Gastrocnemius medialis (tissue), 4 donors: ENCODE data around the gene VCAN. TPM values are rescaled to one million over a fixed set of nuclear protein-coding genes. Genes with fewer than 3 reads are reported as not detected.

ENCODE experiments used
- ATAC-seq, 2 donors: fragments of 150-250 bp; one replicate each; pipeline ENCODE4 v1.9.1; 2016
- DNase-seq, 2 donors: peaks; one replicate each; pipeline ENCODE4 v3.0.0-alpha.2; 2019
- H3K27ac ChIP-seq, 4 donors: fragments of 200-600 bp; sonication (generic); 1 replicate in 1 of 4; 2 replicates in 3 of 4; pipeline ENCODE4 v1.5.1; 2016 to 2018; ENCODE audit warnings: mild to moderate bottlenecking in 2 of 4, moderate library complexity in 1 of 4
- H3K27me3 ChIP-seq, 3 donors: fragments of 200-600 bp; sonication (generic) in 2 of 3; 1 replicate in 1 of 3; 2 replicates in 2 of 3; pipeline versions ENCODE4 v1.5.1 to v1.6.0; 2016 to 2019; ENCODE audit warnings: mild to moderate bottlenecking in 1 of 3, moderate library complexity in 1 of 3
- H3K36me3 ChIP-seq, 2 donors: fragments of 200-600 bp; sonication (generic) in 1 of 2; one replicate each; pipeline ENCODE4 v1.5.1; 2017 to 2018
- H3K4me1 ChIP-seq, 2 donors: fragments of 200-600 bp; sonication (generic) in 1 of 2; one replicate each; pipeline ENCODE4 v1.5.1; 2016 to 2017; ENCODE audit warnings: mild to moderate bottlenecking in 2 of 2
- H3K4me3 ChIP-seq, 4 donors: fragments of 200-600 bp; sonication (generic) in 3 of 4; 1 replicate in 1 of 4; 2 replicates in 3 of 4; pipeline ENCODE4 v1.5.1; 2016 to 2019; ENCODE audit warnings: mild to moderate bottlenecking in 2 of 4
- H3K9me3 ChIP-seq, 3 donors: fragments of 200-600 bp; sonication (generic) in 2 of 3; 1 replicate in 1 of 3; 2 replicates in 2 of 3; pipeline ENCODE4 v1.5.1; 2016 to 2019
- POLR2A ChIP-seq, 2 donors: fragments of 450-650 bp; IDR thresholded peaks; one replicate each; pipeline ENCODE4 v1.6.1; 2017; ENCODE audit warnings: antibody characterized with exemption in 2 of 2, mild to moderate bottlenecking in 2 of 2, moderate library complexity in 2 of 2
- in situ Hi-C, 4 donors: fragments of 200-750 bp; cut with MboI; loops; one replicate each; pipeline versions ENCODE4 v1.15.0 to v1.8.0; 2017; ENCODE audit warnings: low sequenced_read_pairs in 4 of 4
- intact Hi-C: fragments of 100-400 bp; cut with DNase I; formaldehyde crosslinking; loops from one replicate; pipeline ENCODE4 v1.15.1; 2023; ENCODE audit warnings: low total_unique reads
- total RNA-seq, 4 donors: library from RNA; depleted of rRNA; stranded (reverse); fragments of >200 nt; gene quantifications; one replicate each; pipeline versions ENCODE4 v1.1.0 to v1.2.3, GENCODE V29; 2016
- TF ChIP-seq, protein P1 (sequence below), 5 experiments: fragments of 450-650 bp in 3 of 5; fragments of 200-600 bp in 2 of 5; sonication (generic) in 2 of 5; IDR thresholded peaks in 4 of 5; conservative IDR thresholded peaks in 1 of 5; 1 replicate in 4 of 5; 2 replicates in 1 of 5; pipeline ENCODE4 v1.5.1; 2016 to 2019; ENCODE audit warnings: antibody characterized with exemption in 5 of 5, mild to moderate bottlenecking in 3 of 5, moderate library complexity in 3 of 5

Gene VCAN
- total RNA-seq, 4 donors from 2014 or later, result 5.9 to 29.9 (median 17.4) TPM

DNA sequence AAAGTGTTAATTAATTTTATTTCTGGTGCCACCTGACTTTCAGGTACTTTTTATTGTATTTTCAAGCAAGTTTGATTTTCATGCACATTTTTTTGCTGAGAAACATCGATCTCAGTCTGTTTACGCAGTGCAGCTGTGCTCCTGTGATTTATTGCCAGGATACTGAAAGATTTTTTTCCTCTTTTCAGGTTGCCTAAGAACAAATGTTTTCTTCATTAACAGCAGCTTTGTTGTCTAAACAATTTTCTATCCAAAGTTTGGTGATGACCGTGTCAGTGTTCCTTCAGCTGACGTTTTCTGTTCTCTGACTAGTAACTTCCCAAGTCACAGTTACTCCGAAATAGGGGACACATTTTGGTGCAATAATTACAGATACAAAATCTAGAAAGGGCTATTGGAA lies 78.1 kb downstream of the VCAN start:
- Histone ChIP-seq H3K9me3 (no peaks in the 10 kb centered on the region), H3K27ac (peak overlapping the region in 1 of 4 donors; percentile 5), H3K36me3 (no peaks in the 10 kb centered on the region), H3K4me1 (no peaks in the 10 kb centered on the region), H3K4me3 (no peak overlapping the region), H3K27me3 (no peaks in the 10 kb centered on the region)
- DNase-seq (no peak), ATAC-seq (no peak)
- intact Hi-C loops, result no loop called here
- in situ Hi-C loops, result loop anchor here in 1 of 4 donors (25.0 kb wide), 1 partner anchor 912 kb away; no protein-coding TSS in a partner anchor
- TF ChIP-seq, protein P1, sequence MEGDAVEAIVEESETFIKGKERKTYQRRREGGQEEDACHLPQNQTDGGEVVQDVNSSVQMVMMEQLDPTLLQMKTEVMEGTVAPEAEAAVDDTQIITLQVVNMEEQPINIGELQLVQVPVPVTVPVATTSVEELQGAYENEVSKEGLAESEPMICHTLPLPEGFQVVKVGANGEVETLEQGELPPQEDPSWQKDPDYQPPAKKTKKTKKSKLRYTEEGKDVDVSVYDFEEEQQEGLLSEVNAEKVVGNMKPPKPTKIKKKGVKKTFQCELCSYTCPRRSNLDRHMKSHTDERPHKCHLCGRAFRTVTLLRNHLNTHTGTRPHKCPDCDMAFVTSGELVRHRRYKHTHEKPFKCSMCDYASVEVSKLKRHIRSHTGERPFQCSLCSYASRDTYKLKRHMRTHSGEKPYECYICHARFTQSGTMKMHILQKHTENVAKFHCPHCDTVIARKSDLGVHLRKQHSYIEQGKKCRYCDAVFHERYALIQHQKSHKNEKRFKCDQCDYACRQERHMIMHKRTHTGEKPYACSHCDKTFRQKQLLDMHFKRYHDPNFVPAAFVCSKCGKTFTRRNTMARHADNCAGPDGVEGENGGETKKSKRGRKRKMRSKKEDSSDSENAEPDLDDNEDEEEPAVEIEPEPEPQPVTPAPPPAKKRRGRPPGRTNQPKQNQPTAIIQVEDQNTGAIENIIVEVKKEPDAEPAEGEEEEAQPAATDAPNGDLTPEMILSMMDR (IDR thresholded peaks at IDR 0.05 in 4 of 5, conservative IDR thresholded peaks at IDR 0.05 in 1 of 5), result no peak
- no peak for TF ChIP-seq POLR2A (IDR thresholded peaks at IDR 0.05)

DNA sequence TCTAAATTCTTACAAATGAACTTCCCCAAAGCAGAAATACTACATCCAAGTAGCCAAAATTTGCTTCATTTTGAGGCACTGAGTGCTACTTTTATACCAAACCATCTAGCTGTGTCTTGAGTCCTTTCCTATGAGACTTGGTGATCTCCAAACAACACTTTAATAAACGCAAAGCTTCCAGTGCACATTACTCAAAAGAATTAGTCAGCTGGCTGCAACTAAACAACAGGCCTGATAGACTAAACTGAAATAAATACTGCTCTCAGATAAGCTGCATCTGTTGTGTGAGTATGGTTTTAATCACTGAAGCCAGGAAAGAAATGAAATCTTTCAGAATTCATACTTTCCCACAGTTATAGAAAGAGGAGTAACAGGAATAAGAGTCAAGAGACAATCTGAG lies 80.3 kb downstream of the VCAN start:
- in situ Hi-C loops (loop anchor here in 1 of 4 donors (25.0 kb wide), 1 partner anchor 915 kb away; no protein-coding TSS in a partner anchor), intact Hi-C loops (no loop called here)
- H3K27me3 ChIP-seq, result no peaks in the 10 kb centered on the region
- H3K27ac ChIP-seq, result no peak overlapping the region
- ATAC-seq (peak in 1 of 2 donors; percentile 26), DNase-seq (no peak)
- no peaks in the 10 kb centered on the region for H3K4me1 ChIP-seq
- H3K9me3 ChIP-seq, result no peaks in the 10 kb centered on the region
- no peaks in the 10 kb centered on the region for H3K36me3 ChIP-seq
- no peak overlapping the region for H3K4me3 ChIP-seq
- TF ChIP-seq POLR2A (IDR thresholded peaks at IDR 0.05), result no peak
- TF ChIP-seq, protein P1 (IDR thresholded peaks at IDR 0.05 in 4 of 5, conservative IDR thresholded peaks at IDR 0.05 in 1 of 5), result no peak

DNA sequence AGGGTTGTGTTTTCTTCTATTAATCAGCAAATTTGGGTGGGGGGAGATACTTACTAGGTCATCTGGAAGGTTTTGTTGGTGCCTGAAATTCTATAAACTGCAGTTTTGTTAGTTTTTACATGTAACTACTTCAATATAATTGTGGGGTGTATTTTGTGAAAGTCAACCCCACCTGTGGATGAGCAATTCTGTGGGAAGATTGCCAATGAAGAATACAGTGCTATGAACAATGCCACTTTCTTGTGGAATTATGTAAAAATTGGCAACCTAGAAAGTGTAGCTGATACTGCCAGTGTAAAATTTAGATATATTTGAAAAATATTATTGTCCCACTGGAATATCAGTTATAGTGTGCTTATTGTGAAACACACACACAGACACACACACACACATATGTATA lies 80.7 kb downstream of the VCAN start:
- intact Hi-C loops (no loop called here), in situ Hi-C loops (loop anchor here in 1 of 4 donors (25.0 kb wide), 1 partner anchor 915 kb away; no protein-coding TSS in a partner anchor)
- no peaks in the 10 kb centered on the region for H3K9me3 ChIP-seq
- TF ChIP-seq, protein P1 (IDR thresholded peaks at IDR 0.05 in 4 of 5, conservative IDR thresholded peaks at IDR 0.05 in 1 of 5), result no peak
- TF ChIP-seq POLR2A (IDR thresholded peaks at IDR 0.05), result no peak
- no peaks in the 10 kb centered on the region for H3K36me3 ChIP-seq
- no peaks in the 10 kb centered on the region for H3K27me3 ChIP-seq
- no peak overlapping the region for H3K27ac ChIP-seq
- DNase-seq (no peak), ATAC-seq (no peak)
- no peaks in the 10 kb centered on the region for H3K4me1 ChIP-seq
- no peak overlapping the region for H3K4me3 ChIP-seq

DNA sequence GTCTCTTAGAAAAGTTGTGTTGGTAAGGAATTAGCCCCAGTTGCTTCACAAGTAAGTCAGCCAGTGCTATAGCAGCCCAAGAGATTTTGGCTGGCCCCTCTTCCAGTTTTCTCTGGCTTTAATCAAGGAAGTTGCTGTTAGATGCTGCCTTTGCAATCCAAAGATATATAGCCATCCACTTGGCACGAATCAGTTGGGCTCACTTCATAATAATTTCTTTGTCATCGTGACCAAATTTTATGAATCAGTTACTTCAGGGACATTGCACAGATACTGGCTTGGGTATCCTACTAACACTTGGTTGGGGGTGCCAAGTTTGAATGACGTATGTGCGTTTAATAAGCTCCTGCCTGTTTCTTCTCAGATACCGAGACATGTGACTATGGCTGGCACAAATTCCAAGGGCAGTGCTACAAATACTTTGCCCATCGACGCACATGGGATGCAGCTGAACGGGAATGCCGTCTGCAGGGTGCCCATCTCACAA lies 81.5 kb downstream of the VCAN start:
- H3K4me3 ChIP-seq, result no peak overlapping the region
- ATAC-seq (peak in 1 of 2 donors; percentile 34), DNase-seq (peak in 1 of 2 donors; percentile 16)
- H3K9me3 ChIP-seq, result no peaks in the 10 kb centered on the region
- no peaks in the 10 kb centered on the region for H3K36me3 ChIP-seq
- no peaks in the 10 kb centered on the region for H3K4me1 ChIP-seq
- TF ChIP-seq, protein P1 (IDR thresholded peaks at IDR 0.05 in 4 of 5, conservative IDR thresholded peaks at IDR 0.05 in 1 of 5), result no peak
- no peak for TF ChIP-seq POLR2A (IDR thresholded peaks at IDR 0.05)
- no peak overlapping the region for H3K27ac ChIP-seq
- in situ Hi-C loops (loop anchor here in 1 of 4 donors (25.0 kb wide), 1 partner anchor 916 kb away; no protein-coding TSS in a partner anchor), intact Hi-C loops (no loop called here)
- no peaks in the 10 kb centered on the region for H3K27me3 ChIP-seq
